MCF 10A (cell line): ENCODE measurements around the gene SLC22A23. TPM values are rescaled to one million over a fixed set of nuclear protein-coding genes. Genes with fewer than 3 reads are reported as not detected.

Source experiments
- BruUV-seq: library from RNA; stranded (reverse); fragments of 400-500 nt; replicated peaks from 2 replicates; lab custom pipeline; 2021; lab: Mats Ljungman, UMichigan
- CTCF ChIA-PET: fragments of 300-600 bp; sonication (Branson Sonifier 250); formaldehyde crosslinking; extraction: SDS; loops from one replicate; lab custom pipeline; 2021; ENCODE audit warnings: antibody characterized with exemption, inconsistent platforms; lab: Yijun Ruan, JAX
- POLR2A ChIA-PET: fragments of 300-600, 350-650 bp; sonication (Branson Sonifier 250); formaldehyde crosslinking; extraction: SDS; loops from one replicate; lab custom pipeline; 2020; ENCODE audit warnings: antibody characterized with exemption, inconsistent platforms; lab: Yijun Ruan, JAX
- DNase-seq: peaks from one replicate; pipeline ENCODE4 v3.0.0-alpha.2; 2018; ENCODE audit not compliant: unreplicated experiment
- H3K27ac Mint-ChIP-seq: one replicate; pipeline ENCODE4 v1.8.0; 2022; ENCODE audit warnings: mild to moderate bottlenecking, low read depth, mixed read lengths; ENCODE audit not compliant: unreplicated experiment
- H3K27me3 Mint-ChIP-seq: one replicate; pipeline ENCODE4 v1.8.0; 2022; ENCODE audit warnings: mixed read lengths; ENCODE audit not compliant: insufficient read depth, unreplicated experiment
- H3K36me3 Mint-ChIP-seq: one replicate; pipeline ENCODE4 v1.8.0; 2022; ENCODE audit warnings: mild to moderate bottlenecking, moderate library complexity, mixed read lengths; ENCODE audit not compliant: insufficient read depth, unreplicated experiment
- H3K4me1 Mint-ChIP-seq: one replicate; pipeline ENCODE4 v1.8.0; 2022; ENCODE audit warnings: mixed read lengths; ENCODE audit not compliant: insufficient read depth, unreplicated experiment
- H3K4me3 Mint-ChIP-seq: one replicate; pipeline ENCODE4 v1.8.0; 2022; ENCODE audit warnings: mild to moderate bottlenecking, moderate library complexity, mixed read lengths; ENCODE audit not compliant: unreplicated experiment
- H3K9me3 Mint-ChIP-seq: one replicate; pipeline ENCODE4 v1.8.0; 2022; ENCODE audit warnings: mixed read lengths; ENCODE audit not compliant: unreplicated experiment
- CTCF ChIP-seq: fragments of 200-600 bp; IDR thresholded peaks from one replicate; pipeline ENCODE4 v1.8.0; 2022; ENCODE audit warnings: antibody characterized with exemption, mild to moderate bottlenecking; ENCODE audit not compliant: unreplicated experiment
- intact Hi-C: fragments of 100-400 bp; cut with micrococcal nuclease; formaldehyde crosslinking; loops from 2 replicates; pipeline ENCODE4 v1.14.1; 2022
- total RNA-seq: library from RNA; stranded (reverse); gene quantifications from 2 replicates; pipeline ENCODE4 v1.2.3, GENCODE V29; 2022

The SLC22A23 gene
- total RNA-seq, 1 experiment from 2014 or later: 11.9 TPM

- DNase-seq: peak; percentile 45
- no peaks in the 10 kb centered on the region for H3K27me3 Mint-ChIP-seq
- H3K27ac Mint-ChIP-seq: peak overlapping the region; percentile 65
- TF ChIP-seq CTCF: no peak
- intact Hi-C loops: no loop called here
- H3K36me3 Mint-ChIP-seq: peaks cover 9% of the 10 kb centered on the region
- POLR2A ChIA-PET: interaction anchor here (0.6 to 3.1 kb wide), 25 partner anchors 8 to 589 kb away, joined by 3 to 19 read pairs (median 4); partner anchors contain the start of genes BPHL, FAM50B, RIPK1 and TUBB2A
- no peaks in the 10 kb centered on the region for H3K9me3 Mint-ChIP-seq
- no TSS peak for BruUV-seq
- H3K4me1 Mint-ChIP-seq: peaks cover 8% of the 10 kb centered on the region
- CTCF ChIA-PET: interaction anchor here (0.6 to 2.3 kb wide), 11 partner anchors 8 to 935 kb away, joined by 3 to 12 read pairs (median 3); partner anchors contain the start of gene TUBB2A
- peak overlapping the region; percentile 97 for H3K4me3 Mint-ChIP-seq
Measured at GRCh38 chr6:3259491-3259958, 197.3 kb downstream of the SLC22A23 start.

- intact Hi-C loops: no loop called here
- H3K27ac Mint-ChIP-seq: peak within 1 kb of the TSS; percentile 65
- H3K4me1 Mint-ChIP-seq: peaks cover 8% of the 10 kb centered on the region
- CTCF ChIA-PET: interaction anchor here (0.6 to 2.3 kb wide), 9 partner anchors 21 to 936 kb away, joined by 3 to 10 read pairs (median 3); partner anchors contain the start of gene TUBB2A
- peaks cover 8% of the 10 kb centered on the region for H3K36me3 Mint-ChIP-seq
- H3K27me3 Mint-ChIP-seq: no peaks in the 10 kb centered on the region
- no peak for TF ChIP-seq CTCF
- POLR2A ChIA-PET: interaction anchor here (0.8 to 3.1 kb wide), 22 partner anchors 8 to 590 kb away, joined by 3 to 19 read pairs (median 4); partner anchors contain the start of genes BPHL, FAM50B, NQO2 and RIPK1
- no peaks in the 10 kb centered on the region for H3K9me3 Mint-ChIP-seq
- DNase-seq: peak; percentile 87
- no TSS peak for BruUV-seq
- H3K4me3 Mint-ChIP-seq: peak within 1 kb of the TSS; percentile 97
Measured at GRCh38 chr6:3258720-3259490, 197.9 kb downstream of the SLC22A23 start, which contains the start of gene PSMG4. Gene PSMG4, plus strand, starts transcription at chr6:3258947. Its CDS starts 76 bp downstream, at chr6:3259023.

- ChIA-PET POLR2A (interaction anchor here (1.1 to 3.1 kb wide), 7 partner anchors 10 to 259 kb away, joined by 3 to 19 read pairs (median 9); partner anchors contain the start of gene NQO2), CTCF (interaction anchor here (0.6 to 2.3 kb wide), 3 partner anchors 23 to 131 kb away, joined by 3 to 10 read pairs (median 6); no protein-coding TSS in a partner anchor)
- intact Hi-C loops: no loop called here
- peaks cover 8% of the 10 kb centered on the region for H3K4me1 Mint-ChIP-seq
- BruUV-seq: no TSS peak
- H3K9me3 Mint-ChIP-seq: no peaks in the 10 kb centered on the region
- no peaks in the 10 kb centered on the region for H3K27me3 Mint-ChIP-seq
- no peak for TF ChIP-seq CTCF
- H3K36me3 Mint-ChIP-seq: peaks cover under 1% of the 10 kb centered on the region
- no peak for DNase-seq
- H3K27ac Mint-ChIP-seq: no peak overlapping the region
- H3K4me3 Mint-ChIP-seq: peak overlapping the region; percentile 97
Measured at GRCh38 chr6:3258201-3258600, 198.6 kb downstream of the SLC22A23 start.

GRCh38 chr6:3253597-3253961 lies 203.3 kb downstream of the SLC22A23 start:
- DNase-seq: no peak
- H3K4me1 Mint-ChIP-seq: peaks cover 24% of the 10 kb centered on the region
- no peak for TF ChIP-seq CTCF
- ChIA-PET POLR2A (interaction anchor here (1.0 to 3.2 kb wide), 3 partner anchors 9 to 185 kb away, joined by 3 to 34 read pairs (median 15); partner anchors contain the start of gene RIPK1), CTCF (interaction anchor here (0.7 to 5.4 kb wide), 3 partner anchors 18 to 129 kb away, joined by 3 to 64 read pairs (median 3); no protein-coding TSS in a partner anchor)
- no TSS peak for BruUV-seq
- intact Hi-C loops: loop anchor here (2.0 to 5.0 kb wide), 2 partner anchors 96 to 255 kb away; partner anchors contain the start of genes NQO2 and TUBB2A
- H3K27me3 Mint-ChIP-seq: no peaks in the 10 kb centered on the region
- no peaks in the 10 kb centered on the region for H3K9me3 Mint-ChIP-seq
- no peaks in the 10 kb centered on the region for H3K36me3 Mint-ChIP-seq
- H3K27ac Mint-ChIP-seq: no peak overlapping the region
- no peak overlapping the region for H3K4me3 Mint-ChIP-seq
